Measurements from ENCODE around the gene ZNF474.
"Not testable (repeated sequence)": the region's sequence is repeated elsewhere in the genome, so short reads cannot be mapped to it uniquely, and the experiment has no call there.

ZNF474 gene

GRCh38 chr5:122129306-122129705 is at the start of gene ZNF474:
ZNF474 (plus strand) TSS chr5:122129546; CDS start chr5:122151991, 22,445 bp downstream.
- peak; percentile 56 to 65 for DNase-seq

DNA sequence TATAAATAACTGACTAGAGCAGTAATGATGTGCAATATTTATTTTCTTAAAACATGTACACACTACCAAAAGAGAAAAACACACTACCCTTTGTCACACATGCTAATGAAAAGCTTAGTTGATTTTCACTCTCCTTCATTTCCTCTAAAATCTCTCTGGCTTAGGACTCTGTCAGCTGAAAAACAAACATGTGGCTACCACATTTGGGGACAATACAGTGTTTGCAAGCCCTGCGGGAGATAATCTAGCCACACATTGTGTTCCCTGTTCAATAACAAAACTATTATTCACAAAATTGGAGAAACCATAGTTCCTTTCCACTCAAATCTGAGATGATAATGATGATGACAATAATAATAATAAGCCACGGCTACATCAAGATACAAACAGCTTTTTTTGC is 47.8 kb upstream of the ZNF474 start:
- DNase-seq: no peak

- no peak for DNase-seq
These were observed 45.8 kb upstream of the ZNF474 start for GRCh38 chr5:122083535-122083934.

- no peak for DNase-seq
These were observed 44.3 kb upstream of the ZNF474 start for GRCh38 chr5:122085041-122085440.

- no peak for DNase-seq
These were observed 40.0 kb upstream of the ZNF474 start for GRCh38 chr5:122089096-122090013.

DNA sequence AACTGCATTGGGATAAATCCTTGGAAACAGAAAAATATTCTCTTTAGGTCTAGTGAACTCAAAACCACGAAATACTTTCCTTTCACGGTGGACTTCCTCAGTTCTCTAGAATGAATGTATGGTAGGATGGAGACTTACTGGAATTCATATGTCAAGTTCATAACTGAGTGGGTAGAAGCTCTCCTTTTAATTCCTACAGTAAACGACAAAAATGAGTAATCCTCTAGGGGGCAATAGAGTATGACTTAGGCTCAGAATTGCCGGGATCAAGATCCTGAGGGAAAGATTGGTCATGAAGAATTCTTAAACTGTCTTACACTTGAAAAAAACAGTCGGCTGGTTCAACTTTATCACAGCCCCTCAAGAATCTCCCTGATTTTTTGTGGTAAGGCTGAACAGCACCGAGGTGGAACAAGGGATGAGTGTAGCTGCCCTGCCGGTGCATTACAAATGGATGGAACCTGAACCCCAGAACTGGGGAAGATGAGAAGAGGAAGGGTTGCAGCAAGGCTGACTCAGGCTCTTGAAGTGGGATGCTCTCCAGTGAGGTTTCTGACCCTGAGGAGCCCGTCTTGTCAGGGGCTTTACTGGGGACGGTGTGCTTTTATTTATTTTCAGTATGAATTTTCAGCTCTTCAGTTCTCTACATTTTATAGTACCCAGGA is 37.3 kb upstream of the ZNF474 start:
- DNase-seq: peak; percentile 6 to 47

DNA sequence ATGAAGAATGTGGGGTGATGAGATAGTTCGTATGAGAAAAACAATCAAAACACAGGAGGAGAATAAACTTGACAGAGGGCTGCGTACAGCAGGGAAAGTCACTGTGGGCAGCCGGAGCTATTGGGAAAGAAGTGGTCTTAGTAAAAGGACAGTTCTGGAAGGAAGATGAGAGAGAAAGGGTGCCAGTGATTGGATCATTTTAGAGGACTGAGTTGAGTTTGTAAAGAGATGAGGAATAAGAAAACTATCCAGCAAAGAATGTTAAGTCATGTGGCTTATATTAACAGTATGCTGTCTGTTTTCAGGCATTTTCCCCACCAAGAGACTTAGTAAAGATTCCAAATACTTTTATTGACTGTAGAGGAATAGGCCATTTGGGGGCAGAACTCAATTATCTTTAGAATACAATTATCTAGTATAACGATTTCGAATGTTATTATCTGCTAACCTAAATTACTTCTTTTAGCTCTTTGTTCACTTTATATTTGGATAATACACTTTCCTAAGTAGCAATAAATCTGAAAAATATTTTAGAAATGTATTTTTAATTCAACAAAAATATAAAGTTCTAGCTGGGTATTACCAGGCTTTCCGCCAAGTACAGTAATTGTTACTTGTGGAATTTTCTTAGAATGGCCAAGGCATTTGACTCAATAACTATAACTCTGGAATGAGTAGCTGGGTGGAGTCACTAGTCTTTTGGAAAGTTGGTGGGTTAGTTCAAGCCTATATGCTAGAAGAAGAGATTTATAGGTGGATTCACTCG is 35.7 kb upstream of the ZNF474 start:
- no peak for DNase-seq

DNA sequence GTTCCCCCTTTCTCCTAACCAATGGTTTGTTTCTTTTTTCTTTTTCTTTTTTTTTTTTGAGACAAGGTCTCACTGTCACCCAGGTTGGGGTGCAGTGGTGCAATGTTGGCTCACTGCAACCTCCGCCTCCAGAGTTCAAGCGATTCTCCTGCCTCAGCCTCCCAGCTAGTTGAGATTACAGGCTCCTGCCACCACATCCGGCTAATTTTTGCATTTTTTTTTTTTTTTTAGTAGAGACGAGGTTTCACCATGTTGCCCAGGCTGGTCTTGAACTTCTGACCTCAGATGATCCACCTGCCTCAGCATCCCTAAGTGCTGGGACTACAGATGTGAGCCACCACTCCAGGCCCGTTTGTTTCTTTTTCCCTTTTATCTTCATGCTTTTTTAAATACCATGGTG is 35.1 kb upstream of the ZNF474 start:
- DNase-seq: not testable (repeated sequence)

DNA sequence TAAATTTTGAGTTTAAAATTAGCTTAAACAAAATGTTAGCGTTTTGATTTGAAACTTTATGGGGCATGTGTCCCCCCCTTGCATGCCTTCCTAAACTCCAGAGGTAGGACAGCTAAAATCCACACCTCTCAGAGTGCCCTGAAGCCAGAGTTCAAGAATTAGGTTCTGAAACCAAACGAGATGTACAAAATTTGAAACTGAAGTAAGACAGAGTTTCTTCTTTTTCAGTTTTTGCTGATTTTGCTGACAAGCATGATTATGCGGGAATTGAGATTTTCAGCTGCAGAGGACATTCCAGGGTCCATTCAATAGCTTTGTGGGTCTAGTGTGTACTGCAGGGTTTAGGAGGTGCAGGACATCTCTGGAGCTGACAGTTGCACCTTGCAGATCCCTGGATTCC is 34.2 kb upstream of the ZNF474 start:
- DNase-seq: no peak

GRCh38 chr5:122097391-122097790 is 32.0 kb upstream of the ZNF474 start:
- DNase-seq: no peak

DNA sequence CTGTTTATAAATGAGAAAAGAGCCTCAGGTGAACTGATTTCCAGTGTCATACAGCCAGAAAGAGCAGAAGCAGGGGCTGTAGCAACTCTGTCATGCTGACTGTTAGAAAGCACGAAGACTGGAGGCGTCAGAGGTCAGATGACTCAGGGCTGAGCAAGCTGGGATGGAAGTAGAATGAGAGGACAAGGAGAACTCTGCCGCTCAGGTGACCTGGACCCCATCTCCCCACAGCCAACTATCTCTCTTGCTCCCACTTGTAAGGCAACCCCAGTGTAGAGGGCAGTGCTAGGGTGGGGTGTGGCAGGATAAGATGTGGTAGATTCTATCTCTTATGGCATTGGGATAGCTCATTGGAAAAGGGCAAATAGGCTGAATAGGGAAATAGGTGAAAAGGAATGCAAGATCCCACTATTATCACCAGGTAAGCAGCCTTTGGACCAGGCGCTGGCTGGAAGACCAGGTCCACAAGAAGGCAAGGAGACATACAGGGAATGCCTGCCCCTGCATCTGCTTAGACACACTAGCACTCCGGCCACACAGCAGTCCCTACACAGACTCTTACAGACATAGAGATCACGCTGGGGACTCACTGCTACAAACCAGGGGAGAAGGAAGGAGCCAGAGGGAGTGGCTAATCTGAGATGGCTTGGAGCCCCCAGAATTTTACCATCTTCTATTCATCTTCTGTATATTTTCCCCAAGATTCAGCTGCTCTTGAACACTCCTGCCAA is 30.1 kb upstream of the ZNF474 start:
- DNase-seq: no peak

DNA sequence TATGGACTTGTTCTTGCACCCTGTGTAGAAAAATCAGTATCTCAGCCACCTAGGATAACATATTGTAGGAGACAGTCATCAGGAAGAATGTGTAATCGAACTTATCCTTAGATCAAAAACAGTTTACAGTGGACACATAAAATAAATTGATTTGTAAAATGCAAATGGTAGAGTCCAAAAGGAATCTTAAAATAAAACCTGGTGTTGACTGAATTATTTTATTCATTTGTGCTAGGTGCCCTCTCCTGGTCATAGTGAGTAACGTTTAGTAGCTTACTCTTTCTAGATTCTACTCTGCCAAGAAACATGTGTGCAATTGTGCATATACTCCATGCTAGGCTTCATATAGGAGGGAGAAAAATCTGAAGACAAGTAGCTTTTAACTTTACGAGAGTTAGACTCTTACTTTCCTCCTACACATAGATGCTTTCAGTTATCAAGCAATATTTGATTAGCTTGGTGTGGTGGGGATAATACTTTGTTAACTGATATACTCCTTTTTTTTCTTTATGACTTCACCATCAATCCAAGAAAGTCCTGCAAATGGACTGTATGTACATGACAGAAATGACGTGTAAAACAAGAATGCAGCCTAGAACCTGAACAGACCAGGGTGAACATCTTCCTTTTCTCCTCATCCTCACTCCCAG is 27.6 kb upstream of the ZNF474 start:
- peak; percentile 64 to 82 for DNase-seq

GRCh38 chr5:122102825-122103224 is 26.5 kb upstream of the ZNF474 start:
- DNase-seq: no peak

- DNase-seq: no peak
These were observed 23.4 kb upstream of the ZNF474 start for GRCh38 chr5:122105909-122106308.

DNA sequence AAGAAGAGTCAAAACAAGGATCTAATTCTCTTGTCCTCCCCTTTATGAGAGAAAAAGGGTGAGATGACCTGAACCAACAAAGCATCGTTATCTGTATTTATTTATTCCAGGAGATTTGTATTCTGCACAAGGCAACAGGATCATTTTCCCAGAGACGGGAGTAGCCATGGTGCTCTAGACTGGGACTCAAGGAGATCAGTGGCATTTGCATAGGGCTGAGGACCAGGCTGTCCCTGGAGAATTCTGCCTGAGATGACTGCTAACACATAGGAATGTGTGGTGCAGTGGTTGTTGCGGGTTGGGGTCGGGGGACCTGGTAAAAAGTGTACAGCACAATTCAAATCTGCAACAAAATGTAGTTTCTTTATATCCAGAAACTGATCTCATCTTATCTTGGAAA is 22.3 kb upstream of the ZNF474 start:
- no peak for DNase-seq

GRCh38 chr5:122110987-122111386 is 18.4 kb upstream of the ZNF474 start:
- DNase-seq: no peak

DNA sequence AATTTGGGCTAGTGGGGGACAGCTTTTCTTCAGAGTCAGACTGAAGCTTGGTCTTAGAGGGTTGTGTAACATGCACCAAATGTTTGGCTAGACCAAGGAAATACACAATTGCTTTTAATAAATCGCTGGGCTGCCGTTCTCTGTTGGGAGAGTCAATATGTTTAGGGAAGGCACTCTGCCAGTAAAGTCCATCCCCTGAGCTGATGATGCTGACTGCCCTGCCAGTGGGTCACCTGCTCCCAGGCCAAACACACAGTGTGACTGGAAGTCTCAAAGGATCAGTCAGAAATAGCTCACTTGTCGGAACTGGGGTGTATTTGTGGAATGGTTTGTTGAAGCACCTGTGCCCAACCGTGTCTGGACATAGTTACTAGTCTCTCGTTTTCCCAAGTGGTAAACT is 17.9 kb upstream of the ZNF474 start:
- DNase-seq: no peak

- DNase-seq: no peak
These were observed 17.3 kb upstream of the ZNF474 start for GRCh38 chr5:122112063-122112462.

- DNase-seq: no peak
These were observed 16.4 kb upstream of the ZNF474 start for GRCh38 chr5:122112733-122113558.

DNA sequence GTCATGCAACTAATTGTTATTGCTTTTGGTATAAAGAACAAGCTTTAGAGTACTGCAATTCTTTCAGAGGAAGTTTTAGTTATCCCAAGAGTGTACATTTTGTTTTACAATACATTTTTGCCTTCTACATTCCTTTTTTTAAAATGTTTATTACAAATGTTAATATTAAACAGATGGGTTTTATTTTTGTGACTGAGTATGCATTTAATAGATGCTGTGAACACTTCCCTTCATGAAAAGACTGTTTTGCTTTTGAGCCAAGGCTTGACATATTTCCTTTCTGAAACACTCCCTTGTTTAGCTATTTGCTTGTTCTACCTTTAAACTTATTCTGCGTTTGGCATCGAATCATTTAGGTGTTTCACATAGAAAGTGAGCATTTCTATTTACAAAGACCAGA is 14.8 kb upstream of the ZNF474 start:
- DNase-seq: no peak

DNA sequence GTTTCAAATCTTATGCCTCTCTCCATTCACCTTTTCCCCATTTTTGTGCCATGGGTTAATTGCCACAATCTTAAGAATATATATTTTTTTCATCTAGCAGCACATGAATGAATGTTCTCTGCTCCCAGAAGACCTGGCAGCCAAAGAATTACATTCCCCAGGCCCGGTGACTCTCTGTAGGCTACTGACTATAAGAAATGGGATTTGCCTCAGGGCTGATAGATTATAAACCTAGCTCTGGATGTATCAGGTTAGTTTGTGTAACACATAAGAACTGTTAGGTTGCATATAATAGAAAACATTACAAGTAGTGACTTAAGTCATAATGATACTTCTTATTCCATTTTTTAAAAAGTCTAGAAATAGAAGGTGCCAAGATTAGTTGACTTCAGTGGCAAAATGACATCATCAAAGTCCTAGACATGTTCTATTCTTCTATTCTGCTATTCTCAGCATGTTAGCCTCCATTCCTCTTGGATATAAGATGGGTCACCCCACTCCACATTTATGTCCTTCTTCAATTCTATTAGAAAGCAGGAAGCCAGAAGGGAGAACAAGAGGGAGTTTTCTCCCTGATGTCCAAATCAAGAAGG is 10.9 kb upstream of the ZNF474 start:
- DNase-seq: no peak

All from Kasumi-1 (cell line).